Left ventricle myocardium inferior (tissue), 1 donor: ENCODE data around the gene TRIP10. TPM values are rescaled to one million over a fixed set of nuclear protein-coding genes. Genes with fewer than 3 reads are reported as not detected.

Experiments used
- DNase-seq: peaks from one replicate; pipeline ENCODE4 v3.0.0-alpha.2; 2020
- H3K27ac ChIP-seq: fragments of 200-600 bp; replicated peaks from 2 replicates; pipeline ENCODE4 v1.8.0; 2021
- H3K27me3 ChIP-seq: fragments of 200-600 bp; 2 replicates; pipeline ENCODE4 v1.8.0; 2021; ENCODE audit warnings: low read depth
- H3K36me3 ChIP-seq: fragments of 200-600 bp; 2 replicates; pipeline ENCODE4 v1.8.0; 2021
- H3K4me1 ChIP-seq: fragments of 200-600 bp; 2 replicates; pipeline ENCODE4 v1.8.0; 2021
- H3K4me3 ChIP-seq: fragments of 200-600 bp; 2 replicates; pipeline ENCODE4 v1.8.0; 2021; ENCODE audit warnings: mild to moderate bottlenecking, moderate library complexity
- H3K9me3 ChIP-seq: fragments of 200-600 bp; replicated peaks from 2 replicates; pipeline ENCODE4 v1.8.0; 2021
- intact Hi-C: fragments of 100-400 bp; cut with micrococcal nuclease; formaldehyde crosslinking; loops from one replicate; pipeline ENCODE4 v1.11.0; 2022
- total RNA-seq: library from RNA; stranded (reverse); fragmentation: NEBNext Ultra II Directional; extraction: Animal tissue kit (Norgen Biotek cat#: 25700); gene quantifications from one replicate; pipeline ENCODE4 v1.2.1, GENCODE V29; 2021
- TF ChIP-seq, protein P1 (sequence below): fragments of 200-600 bp; IDR thresholded peaks from 2 replicates; pipeline ENCODE4 v1.8.0; 2021; ENCODE audit warnings: antibody characterized with exemption, mild to moderate bottlenecking, borderline replicate concordance
- donor health status: DM: no; HTN: yes; CAD: no; lungs with severe emphysema.

TRIP10 gene
- total RNA-seq, 1 donor from 2014 or later, result 133 TPM

DNA sequence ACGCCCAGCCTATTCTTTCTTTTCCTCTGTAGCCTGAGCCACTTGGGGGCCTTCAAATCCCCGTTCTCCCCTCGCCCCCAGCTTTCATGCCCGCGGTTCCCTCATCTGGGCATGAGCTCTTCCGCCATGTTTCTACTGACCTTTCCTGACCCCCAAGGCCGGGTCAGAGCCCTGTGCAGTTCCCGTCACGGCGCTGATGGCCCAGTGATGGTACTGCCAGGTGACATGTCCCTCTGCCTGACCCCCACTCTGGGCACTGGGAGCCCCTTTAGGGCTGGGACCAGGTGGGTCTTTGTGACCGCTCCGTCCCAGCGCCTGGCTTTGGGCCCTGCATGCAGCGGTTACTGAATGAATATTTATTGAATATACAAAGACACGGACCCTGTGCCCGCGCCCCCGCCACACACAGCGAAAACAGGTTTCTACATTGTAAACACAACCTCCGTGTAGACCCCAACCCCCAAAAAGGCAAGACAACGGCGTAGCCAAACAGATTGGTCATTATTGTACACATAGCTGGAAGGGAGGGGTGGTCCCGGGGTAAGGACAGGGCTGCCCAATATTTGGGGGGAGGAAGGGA, 9.8 kb upstream of the TRIP10 start:
- intact Hi-C loops, result no loop called here
- Histone ChIP-seq H3K27me3 (peaks cover 21% of the 10 kb centered on the region), H3K4me3 (no peak overlapping the region), H3K27ac (no peak overlapping the region), H3K36me3 (peaks cover 11% of the 10 kb centered on the region), H3K4me1 (no peaks in the 10 kb centered on the region), H3K9me3 (no peaks in the 10 kb centered on the region)
- no peak for DNase-seq
- TF ChIP-seq, protein P1, sequence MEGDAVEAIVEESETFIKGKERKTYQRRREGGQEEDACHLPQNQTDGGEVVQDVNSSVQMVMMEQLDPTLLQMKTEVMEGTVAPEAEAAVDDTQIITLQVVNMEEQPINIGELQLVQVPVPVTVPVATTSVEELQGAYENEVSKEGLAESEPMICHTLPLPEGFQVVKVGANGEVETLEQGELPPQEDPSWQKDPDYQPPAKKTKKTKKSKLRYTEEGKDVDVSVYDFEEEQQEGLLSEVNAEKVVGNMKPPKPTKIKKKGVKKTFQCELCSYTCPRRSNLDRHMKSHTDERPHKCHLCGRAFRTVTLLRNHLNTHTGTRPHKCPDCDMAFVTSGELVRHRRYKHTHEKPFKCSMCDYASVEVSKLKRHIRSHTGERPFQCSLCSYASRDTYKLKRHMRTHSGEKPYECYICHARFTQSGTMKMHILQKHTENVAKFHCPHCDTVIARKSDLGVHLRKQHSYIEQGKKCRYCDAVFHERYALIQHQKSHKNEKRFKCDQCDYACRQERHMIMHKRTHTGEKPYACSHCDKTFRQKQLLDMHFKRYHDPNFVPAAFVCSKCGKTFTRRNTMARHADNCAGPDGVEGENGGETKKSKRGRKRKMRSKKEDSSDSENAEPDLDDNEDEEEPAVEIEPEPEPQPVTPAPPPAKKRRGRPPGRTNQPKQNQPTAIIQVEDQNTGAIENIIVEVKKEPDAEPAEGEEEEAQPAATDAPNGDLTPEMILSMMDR, result no peak

DNA sequence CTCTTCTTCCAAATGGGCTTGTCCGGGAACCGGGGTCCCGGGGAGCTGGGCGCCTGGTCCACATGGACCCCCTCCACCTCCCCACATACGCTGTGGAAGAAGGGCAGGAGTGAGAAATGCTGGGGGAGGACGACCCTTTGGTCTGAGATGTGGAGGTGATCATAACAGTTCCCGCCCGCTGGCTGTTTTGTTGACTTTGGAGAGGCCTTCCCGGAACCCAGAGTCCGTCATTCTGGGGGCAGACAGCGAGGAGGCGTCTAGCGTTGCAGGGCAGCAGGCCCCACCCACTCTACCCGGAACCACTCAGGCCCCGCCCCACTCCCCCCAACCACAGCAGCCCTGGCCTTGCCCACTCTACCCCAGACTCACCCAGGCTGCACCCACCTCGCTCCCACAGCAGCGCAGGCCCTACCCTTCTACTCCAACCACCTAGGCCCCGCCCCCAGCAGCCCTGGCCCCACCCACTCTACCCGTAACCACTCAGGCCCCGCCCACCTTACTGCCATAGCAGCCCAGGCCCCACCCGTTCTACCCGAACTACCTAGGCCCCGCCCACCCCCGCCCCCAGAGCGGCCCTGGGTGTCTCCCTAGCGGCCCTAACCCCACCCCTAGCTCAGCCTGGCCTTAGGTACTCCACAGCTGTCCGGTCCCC, 9.2 kb upstream of the TRIP10 start:
- DNase-seq, result no peak
- peaks cover 4% of the 10 kb centered on the region for H3K4me1 ChIP-seq
- peaks cover 15% of the 10 kb centered on the region for H3K27me3 ChIP-seq
- H3K9me3 ChIP-seq, result no peaks in the 10 kb centered on the region
- TF ChIP-seq, protein P1, result no peak
- no peak overlapping the region for H3K4me3 ChIP-seq
- intact Hi-C loops, result no loop called here
- H3K36me3 ChIP-seq, result peaks cover 11% of the 10 kb centered on the region
- H3K27ac ChIP-seq, result no peak overlapping the region

DNA sequence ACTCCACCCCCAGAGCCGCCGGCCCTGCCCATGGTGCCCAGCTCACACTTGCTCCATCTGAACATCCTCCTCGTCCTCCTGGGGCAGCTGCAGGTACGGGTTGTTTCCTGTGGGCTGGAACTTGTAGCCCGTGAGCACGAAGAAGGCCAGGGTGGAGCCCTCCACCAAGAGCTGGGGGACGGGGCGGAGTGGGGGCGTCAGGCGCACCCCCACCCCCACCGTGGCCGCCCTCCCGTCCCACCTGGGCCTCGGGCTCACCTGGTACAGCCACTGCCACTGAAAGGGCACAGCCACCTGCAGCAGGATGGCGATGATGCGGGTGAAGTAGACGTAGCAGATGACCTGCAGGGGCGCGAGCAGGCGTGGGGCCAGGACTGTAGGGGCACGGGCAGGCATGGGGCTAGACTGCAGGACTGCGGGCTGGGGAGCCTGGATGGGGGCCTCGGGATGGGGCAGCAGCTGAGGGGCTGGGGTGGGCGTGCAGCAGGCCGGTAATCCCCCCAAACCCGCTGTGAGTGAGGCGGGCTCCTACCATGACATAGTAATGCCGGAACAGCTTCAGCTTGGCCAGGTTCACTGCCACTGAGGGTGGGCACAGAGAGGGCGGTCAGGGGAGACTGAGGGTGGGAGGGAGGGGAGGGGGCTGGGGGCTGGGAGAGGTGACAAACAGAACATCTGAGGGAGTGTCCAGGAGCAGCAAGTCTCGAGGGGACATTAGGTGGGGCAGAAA, 8.4 kb upstream of the TRIP10 start:
- no peak for DNase-seq
- Histone ChIP-seq H3K4me3 (no peak overlapping the region), H3K36me3 (peaks cover 11% of the 10 kb centered on the region), H3K27me3 (peaks cover 9% of the 10 kb centered on the region), H3K4me1 (peaks cover 12% of the 10 kb centered on the region), H3K27ac (no peak overlapping the region), H3K9me3 (no peaks in the 10 kb centered on the region)
- intact Hi-C loops, result no loop called here
- TF ChIP-seq, protein P1, result no peak

DNA sequence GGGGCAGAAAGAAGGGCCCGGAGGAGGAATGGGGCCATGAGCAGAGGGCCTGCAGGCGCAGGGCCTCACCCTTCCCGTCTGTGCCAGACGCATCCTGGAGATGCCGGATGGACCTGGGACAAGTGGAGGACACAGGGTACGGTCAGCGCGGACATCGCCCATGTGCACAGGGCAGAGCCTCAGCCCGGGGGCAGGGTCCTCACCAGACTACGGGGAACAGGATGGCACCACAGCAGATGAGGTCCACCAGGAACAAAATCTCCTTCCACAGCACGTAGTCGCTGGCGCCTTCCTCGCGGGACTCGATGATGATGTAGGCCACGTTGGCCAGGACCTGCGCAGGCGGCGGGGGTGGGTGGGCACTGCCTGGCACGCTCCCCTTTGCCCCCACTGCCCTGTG, 7.7 kb upstream of the TRIP10 start:
- H3K27ac ChIP-seq, result no peak overlapping the region
- H3K4me1 ChIP-seq, result peaks cover 20% of the 10 kb centered on the region
- peaks cover 11% of the 10 kb centered on the region for H3K36me3 ChIP-seq
- H3K9me3 ChIP-seq, result no peaks in the 10 kb centered on the region
- no peak for DNase-seq
- TF ChIP-seq, protein P1, result no peak
- no peak overlapping the region for H3K4me3 ChIP-seq
- H3K27me3 ChIP-seq, result peaks cover 3% of the 10 kb centered on the region
- intact Hi-C loops, result no loop called here

DNA sequence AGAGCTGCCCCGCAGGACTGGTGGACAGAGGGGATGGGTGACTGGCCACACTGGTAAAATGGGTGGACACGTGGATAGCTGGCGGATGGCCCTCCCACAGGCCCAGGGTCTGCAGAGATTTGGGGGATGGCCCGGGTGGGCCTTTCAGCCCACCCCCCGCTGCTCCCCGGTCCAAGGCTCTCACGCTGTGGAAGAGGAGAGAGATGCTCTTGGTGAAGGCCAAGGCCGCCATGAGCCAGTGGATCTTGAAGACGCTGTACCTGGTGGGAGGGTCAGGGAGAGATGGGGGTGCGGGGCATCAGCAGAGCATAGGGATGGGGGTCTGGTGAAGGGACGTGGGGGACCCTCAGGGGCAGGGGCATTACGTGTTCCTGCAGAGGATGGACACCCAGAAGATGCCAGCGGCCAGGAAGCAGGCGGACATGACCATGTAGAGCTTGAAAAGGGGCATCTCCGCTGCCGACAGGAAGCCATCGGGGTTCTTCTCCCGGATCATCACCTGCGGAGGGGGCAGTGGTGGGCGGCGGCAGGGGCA, 6.6 kb upstream of the TRIP10 start:
- no peak for DNase-seq
- H3K27ac ChIP-seq, result no peak overlapping the region
- H3K9me3 ChIP-seq, result no peaks in the 10 kb centered on the region
- peaks cover 26% of the 10 kb centered on the region for H3K4me1 ChIP-seq
- TF ChIP-seq, protein P1, result no peak
- peaks cover 11% of the 10 kb centered on the region for H3K36me3 ChIP-seq
- no peaks in the 10 kb centered on the region for H3K27me3 ChIP-seq
- H3K4me3 ChIP-seq, result no peak overlapping the region
- intact Hi-C loops, result no loop called here
